ENCODE measurements around the gene PHOSPHO2. TPM values are rescaled to one million over a fixed set of nuclear protein-coding genes. Genes with fewer than 3 reads are reported as not detected.

Gene PHOSPHO2
- total and polyA plus RNA-seq, 9 of the 15 experiments (the other 6 are each of a cell fraction or from before 2014, with no cell fraction given): 7.8 to 19.1 (median 11.7) TPM

GRCh38 chr2:169711751-169712509 lies 17.7 kb downstream of the PHOSPHO2 start (continued):
- TF ChIP-seq ETV5 (CRISPR knock-in tag; IDR thresholded peaks at IDR 0.05; ENCODE audit: low read depth): peak; percentile 65
- no peak for TF ChIP-seq SREBF1 (IDR thresholded peaks at IDR 0.05; ENCODE audit: borderline replicate concordance, low read depth, low read length)
- 0 out of 2 replicates have a peak, but pooled peaks have one; percentile 43 for TF ChIP-seq CGGBP1 (CRISPR knock-in tag; IDR thresholded peaks at IDR 0.05)
- peak; percentile 64 for TF ChIP-seq ARID1B (IDR thresholded peaks at IDR 0.05)
- peak; percentile 100 for TF ChIP-seq ZNF395 (CRISPR knock-in tag; IDR thresholded peaks at IDR 0.05)
- no peak for TF ChIP-seq RCOR1 (IDR thresholded peaks at IDR 0.05; ENCODE audit: borderline replicate concordance in 1 of 2, low read depth in 2 of 2, low read length in 2 of 2)
- no peak for TF ChIP-seq SMAD2 (IDR thresholded peaks at IDR 0.05; ENCODE audit: low read depth, low read length)
- TF ChIP-seq POLR2AphosphoS2 (IDR thresholded peaks at IDR 0.05; ENCODE audit: low read length): no peak
- 0 out of 2 replicates have a peak, but pooled peaks have one; percentile 9 for TF ChIP-seq PKNOX1 (IDR thresholded peaks at IDR 0.05)
- no peak for TF ChIP-seq GATAD2B (IDR thresholded peaks at IDR 0.05; ENCODE audit: borderline replicate concordance)
- TF ChIP-seq GABPA (tag; conservative IDR thresholded peaks at IDR 0.05; ENCODE audit: low read depth): peak; percentile 68
- no peak for TF ChIP-seq HCFC1 (IDR thresholded peaks at IDR 0.05; ENCODE audit: low read depth, low read length)
- peak; percentile 98 for TF ChIP-seq NR4A1 (CRISPR knock-in tag; IDR thresholded peaks at IDR 0.05)
- peak; percentile 100 for TF ChIP-seq NR4A1 (tag; IDR thresholded peaks at IDR 0.05)
- TF ChIP-seq ZNF133 (CRISPR knock-in tag; IDR thresholded peaks at IDR 0.05): peak; percentile 93
- TF ChIP-seq ATF3 (IDR thresholded peaks at IDR 0.05): peak; percentile 33; the same call in 1 of the 2 replicates
- TF ChIP-seq ATF3 (CRISPR knock-in tag; conservative IDR thresholded peaks at IDR 0.05): no peak
- no peak for TF ChIP-seq SP1 (CRISPR knock-in tag; IDR thresholded peaks at IDR 0.05)
- TF ChIP-seq CEBPB (tag; IDR thresholded peaks at IDR 0.05): no peak
- peak; percentile 84; the same call in 1 of the 2 replicates for TF ChIP-seq ESRRB (CRISPR knock-in tag; IDR thresholded peaks at IDR 0.05; ENCODE audit: borderline replicate concordance)
- peak; percentile 97 for TF ChIP-seq CXXC5 (CRISPR knock-in tag; IDR thresholded peaks at IDR 0.05)
- peak; percentile 81 for TF ChIP-seq GMEB1 (CRISPR knock-in tag; IDR thresholded peaks at IDR 0.05)
- peak; percentile 85 for TF ChIP-seq ZNF324 (CRISPR knock-in tag; IDR thresholded peaks at IDR 0.05)
- TF ChIP-seq HEY1 (CRISPR knock-in tag; IDR thresholded peaks at IDR 0.05; ENCODE audit: borderline replicate concordance): 0 out of 2 replicates have a peak, but pooled peaks have one; percentile 84
